A549 (cell line): ENCODE results near the gene RELL2.

Experiments
- BCL3 ChIP-seq: fragments of >200 bp; sonication (Bioruptor Twin); formaldehyde crosslinking; IDR thresholded peaks from 3 replicates; pipeline ENCODE4 v1.6.1; 2016
- CEBPB ChIP-seq, 2 experiments: fragments of >200 bp in 1 of 2; sonication (Bioruptor Twin) in 1 of 2; formaldehyde crosslinking in 1 of 2; IDR thresholded peaks; 2 replicates each; pipeline ENCODE4 v1.6.1; 2012 to 2016
- CTCF ChIP-seq: fragments of >200 bp; sonication (Bioruptor Twin); formaldehyde crosslinking; IDR thresholded peaks from 3 replicates; pipeline ENCODE4 v1.5.1; 2016
- ELK1 ChIP-seq: fragments of 150-350 bp; IDR thresholded peaks from 2 replicates; pipeline ENCODE4 v1.6.1; 2014; ENCODE audit warnings: low read depth, mild to moderate bottlenecking, low read length
- FOSL2 ChIP-seq, 2 experiments: fragments of 450-650 bp in 1 of 2; fragments of >200 bp in 1 of 2; sonication (Bioruptor Twin) in 1 of 2; formaldehyde crosslinking; IDR thresholded peaks; 2 replicates each; pipeline versions ENCODE4 v1.5.0 to v1.6.1; 2016 to 2020; ENCODE audit warnings: mild to moderate bottlenecking in 1 of 2, moderate library complexity in 1 of 2
- MYC ChIP-seq: IDR thresholded peaks from 2 replicates; pipeline ENCODE4 v1.6.1; 2012; ENCODE audit warnings: mild to moderate bottlenecking, inconsistent platforms, low read length, improper control_type of control experiment, borderline replicate concordance
- POLR2A ChIP-seq: IDR thresholded peaks from 2 replicates; pipeline ENCODE4 v1.6.1; 2012; ENCODE audit warnings: mild to moderate bottlenecking, low read length
- RNF2 ChIP-seq: fragments of 200-600 bp; sonication (generic); IDR thresholded peaks from 2 replicates; pipeline ENCODE4 v1.6.1; 2016; ENCODE audit warnings: low read depth, mild to moderate bottlenecking, antibody characterized with exemption, moderate library complexity, borderline replicate concordance
- TFCP2L1 ChIP-seq: fragments of 250-450 bp; sonication (Bioruptor Pico); IDR thresholded peaks from 2 replicates; pipeline ENCODE4 v1.5.0; 2021; ENCODE audit warnings: mild to moderate bottlenecking
- TP53 ChIP-seq: fragments of 250-450 bp; sonication (Bioruptor Pico); IDR thresholded peaks from 2 replicates; pipeline ENCODE4 v1.5.0; 2021; ENCODE audit warnings: mild to moderate bottlenecking, moderate library complexity
- USF2 ChIP-seq: fragments of 450-650 bp; IDR thresholded peaks from 2 replicates; pipeline ENCODE4 v1.6.1; 2014; ENCODE audit warnings: antibody characterized with exemption

- no peak for TF ChIP-seq BCL3
- no peak for TF ChIP-seq CTCF
- no peak for TF ChIP-seq MYC
- TF ChIP-seq FOSL2 (IDR thresholded peaks at IDR 0.05), result no peak
- no peak for TF ChIP-seq FOSL2 (CRISPR knock-in tag; IDR thresholded peaks at IDR 0.05)
- no peak for TF ChIP-seq TP53 (CRISPR knock-in tag)
- no peak for TF ChIP-seq CEBPB (IDR thresholded peaks at IDR 0.05)
- no peak for TF ChIP-seq POLR2A
- TF ChIP-seq ELK1, result no peak
- TF ChIP-seq RNF2, result no peak
- TF ChIP-seq USF2, result no peak
- no peak for TF ChIP-seq TFCP2L1 (CRISPR knock-in tag)
Measured at GRCh38 chr5:141632650-141633049, 4.1 kb upstream of the RELL2 start.
